SK-N-SH (cell line): ENCODE data around the gene CTSG.
"Not testable (repeated sequence)": the region's sequence is repeated elsewhere in the genome, so short reads cannot be mapped to it uniquely, and the experiment has no call there.

Experiments
- EP300 ChIP-seq, 2 experiments: IDR thresholded peaks; 2 replicates each; pipeline versions ENCODE4 v1.4.0 to v1.6.1; 2012; ENCODE audit warnings: borderline replicate concordance in 1 of 2, low read depth in 1 of 2, low read length in 1 of 2
- GATA2 ChIP-seq: sonication (generic); formaldehyde crosslinking; IDR thresholded peaks from 2 replicates; pipeline ENCODE4 v1.5.0; 2020; ENCODE audit warnings: mild to moderate bottlenecking, missing genetic modification reagents
- NRF1 ChIP-seq: IDR thresholded peaks from 2 replicates; pipeline ENCODE4 v1.6.1; 2012; ENCODE audit warnings: low read depth, mild to moderate bottlenecking, low read length
- SMC3 ChIP-seq: IDR thresholded peaks from 2 replicates; pipeline ENCODE4 v1.6.1; 2012; ENCODE audit warnings: low read depth, low read length, improper control_type of control experiment
- YY1 ChIP-seq: IDR thresholded peaks from 2 replicates; pipeline ENCODE4 v1.4.0; 2012; ENCODE audit warnings: low read depth, mild to moderate bottlenecking
- TF ChIP-seq, protein P1 (sequence below): IDR thresholded peaks from 2 replicates; pipeline ENCODE4 v1.4.0; 2012; ENCODE audit warnings: low read depth
- TF ChIP-seq, protein P2 (sequence below): IDR thresholded peaks from 2 replicates; pipeline ENCODE4 v1.4.0; 2012; ENCODE audit warnings: low read depth, borderline replicate concordance

DNA sequence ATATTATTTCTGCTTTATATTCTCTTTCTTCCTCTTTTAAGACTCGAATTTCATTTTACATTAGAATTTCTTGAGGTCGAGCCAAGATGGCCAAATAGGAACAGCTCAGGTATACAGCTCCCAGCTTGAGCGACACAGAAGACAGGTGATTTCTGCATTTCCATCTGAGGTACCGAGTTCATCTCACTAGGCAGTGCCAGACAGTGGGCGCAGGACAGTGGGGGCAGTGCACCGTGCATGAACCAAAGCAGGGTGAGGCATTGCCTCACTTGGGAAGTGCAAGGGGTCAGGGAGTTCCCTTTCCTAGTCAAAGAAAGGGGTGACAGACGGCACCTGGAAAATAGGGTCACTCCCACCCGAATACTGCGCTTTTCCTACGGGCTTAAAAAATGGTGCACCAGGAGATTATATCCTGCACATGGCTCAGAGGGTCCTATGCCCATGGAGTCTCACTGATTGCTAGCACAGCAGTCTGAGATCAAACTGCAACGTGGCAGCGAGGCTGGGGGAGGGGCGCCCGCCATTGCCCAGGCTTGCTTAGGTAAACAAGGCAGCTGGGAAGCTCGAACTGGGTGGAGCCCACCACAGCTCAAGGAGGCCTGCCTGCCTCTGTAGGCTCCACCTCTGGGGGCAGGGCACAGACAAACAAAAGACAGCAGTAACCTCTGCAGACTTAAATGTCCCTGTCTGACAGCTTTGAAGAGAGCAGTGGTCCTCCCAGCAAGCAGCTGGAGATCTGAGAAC lies 50.0 kb downstream of the CTSG start:
- TF ChIP-seq GATA2; YY1; NRF1; EP300 (IDR thresholded peaks at IDR 0.05; ENCODE audit: borderline replicate concordance in 1 of 2, low read depth in 1 of 2, low read length in 1 of 2); SMC3: not testable (repeated sequence)
- TF ChIP-seq, protein P1, sequence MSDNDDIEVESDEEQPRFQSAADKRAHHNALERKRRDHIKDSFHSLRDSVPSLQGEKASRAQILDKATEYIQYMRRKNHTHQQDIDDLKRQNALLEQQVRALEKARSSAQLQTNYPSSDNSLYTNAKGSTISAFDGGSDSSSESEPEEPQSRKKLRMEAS = not testable (repeated sequence)
- TF ChIP-seq, protein P2, sequence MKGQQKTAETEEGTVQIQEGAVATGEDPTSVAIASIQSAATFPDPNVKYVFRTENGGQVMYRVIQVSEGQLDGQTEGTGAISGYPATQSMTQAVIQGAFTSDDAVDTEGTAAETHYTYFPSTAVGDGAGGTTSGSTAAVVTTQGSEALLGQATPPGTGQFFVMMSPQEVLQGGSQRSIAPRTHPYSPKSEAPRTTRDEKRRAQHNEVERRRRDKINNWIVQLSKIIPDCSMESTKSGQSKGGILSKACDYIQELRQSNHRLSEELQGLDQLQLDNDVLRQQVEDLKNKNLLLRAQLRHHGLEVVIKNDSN = not testable (repeated sequence)
